ENCODE measurements around the gene TPP1.

TPP1 gene

GRCh38 chr11:6586434-6587359 is 32.5 kb downstream of the TPP1 start:
- DNase-seq, result no peak

- no peak for DNase-seq
Measured at GRCh38 chr11:6584528-6584927, 34.7 kb downstream of the TPP1 start.

- DNase-seq, result no peak
Measured at GRCh38 chr11:6583584-6583983, 35.6 kb downstream of the TPP1 start.

- no peak for DNase-seq
Measured at GRCh38 chr11:6579681-6580080, 39.5 kb downstream of the TPP1 start.

- no peak for DNase-seq
Measured at GRCh38 chr11:6578134-6578533, 41.1 kb downstream of the TPP1 start.

GRCh38 chr11:6576471-6577373 is 42.5 kb downstream of the TPP1 start:
- no peak for DNase-seq

GRCh38 chr11:6574816-6575715 is 44.2 kb downstream of the TPP1 start:
- DNase-seq, result no peak

GRCh38 chr11:6572215-6572614 is 47.0 kb downstream of the TPP1 start:
- DNase-seq, result no peak

GRCh38 chr11:6571434-6572008 is 47.7 kb downstream of the TPP1 start:
- no peak for DNase-seq

GRCh38 chr11:6570691-6571427 is 48.4 kb downstream of the TPP1 start:
- no peak for DNase-seq

- DNase-seq, result no peak
Measured at GRCh38 chr11:6569706-6570105, 49.5 kb downstream of the TPP1 start.

- DNase-seq, result no peak
Measured at GRCh38 chr11:6568191-6568918, 50.9 kb downstream of the TPP1 start.

- DNase-seq, result no peak
Measured at GRCh38 chr11:6567371-6567745, 51.9 kb downstream of the TPP1 start.

GRCh38 chr11:6566704-6567370 is 52.4 kb downstream of the TPP1 start:
- DNase-seq, result no peak

- no peak for DNase-seq
Measured at GRCh38 chr11:6565988-6566703, 53.1 kb downstream of the TPP1 start.

GRCh38 chr11:6565325-6565724 is 53.9 kb downstream of the TPP1 start:
- DNase-seq, result no peak

- no peak for DNase-seq
Measured at GRCh38 chr11:6563667-6564066, 55.6 kb downstream of the TPP1 start.

GRCh38 chr11:6563121-6563619 is 56.1 kb downstream of the TPP1 start:
- DNase-seq, result no peak
